DND-41 (cell line): ENCODE data around the gene GPR137B.

Source experiments
- ATAC-seq: fragments of 200-7000 bp; cut with Tn5 transposase; 3 replicates; pipeline ENCODE4 v1.9.1; 2021; ENCODE audit warnings: low read depth; ENCODE audit not compliant: insufficient read depth
- DNase-seq: peaks from one replicate; pipeline ENCODE4 v3.0.0-alpha.2; 2020
- H2AFZ ChIP-seq: 2 replicates; pipeline ENCODE4 v1.6.0; 2012; ENCODE audit warnings: low read depth, low read length
- H3K27ac ChIP-seq: 2 replicates; pipeline ENCODE4 v1.5.1; 2012; ENCODE audit warnings: low read length, inconsistent platforms
- H3K27me3 ChIP-seq: fragments of 200-600 bp; sonication (generic); 2 replicates; pipeline ENCODE4 v1.6.0; 2012; ENCODE audit warnings: low read length, mild to moderate bottlenecking, inconsistent platforms; ENCODE audit not compliant: insufficient read depth, poor library complexity
- H3K36me3 ChIP-seq: 2 replicates; pipeline ENCODE4 v1.5.1; 2012; ENCODE audit warnings: low read length, inconsistent platforms; ENCODE audit not compliant: insufficient read depth
- H3K4me1 ChIP-seq: 2 replicates; pipeline ENCODE4 v1.5.1; 2012; ENCODE audit warnings: mild to moderate bottlenecking, low read length; ENCODE audit not compliant: insufficient read depth
- H3K4me2 ChIP-seq: 2 replicates; pipeline ENCODE4 v1.6.0; 2012; ENCODE audit warnings: mild to moderate bottlenecking, moderate library complexity, low read length, inconsistent platforms; ENCODE audit not compliant: insufficient read depth
- H3K4me3 ChIP-seq, 2 experiments: fragments of 200-600 bp in 1 of 2; shearing (Covaris generic) in 1 of 2; 2 replicates each; pipeline ENCODE4 v1.5.1; 2012 to 2016; ENCODE audit warnings: inconsistent platforms in 2 of 2, low read length in 2 of 2, mild to moderate bottlenecking in 2 of 2, low read depth in 1 of 2, moderate library complexity in 1 of 2
- H3K79me2 ChIP-seq: 2 replicates; pipeline ENCODE4 v1.6.0; 2012; ENCODE audit warnings: low read length, inconsistent platforms; ENCODE audit not compliant: insufficient read depth
- H3K9ac ChIP-seq: 2 replicates; pipeline ENCODE4 v1.6.0; 2012; ENCODE audit warnings: low read depth, mild to moderate bottlenecking, inconsistent platforms, low read length, moderate library complexity
- H3K9me3 ChIP-seq: 2 replicates; pipeline ENCODE4 v1.5.1; 2012; ENCODE audit warnings: low read length, moderate library complexity, mild to moderate bottlenecking, inconsistent platforms; ENCODE audit not compliant: insufficient read depth, severe bottlenecking
- H4K20me1 ChIP-seq: 2 replicates; pipeline ENCODE4 v1.6.0; 2012; ENCODE audit warnings: low read length; ENCODE audit not compliant: insufficient read depth
- EZH2 ChIP-seq: IDR thresholded peaks from 3 replicates; pipeline ENCODE4 v1.6.1; 2012; ENCODE audit warnings: borderline replicate concordance, low read depth, mild to moderate bottlenecking, moderate library complexity, low read length, inconsistent platforms; ENCODE audit not compliant: severe bottlenecking
- TF ChIP-seq, protein P1 (sequence below): IDR thresholded peaks from 2 replicates; pipeline ENCODE4 v1.5.1; 2012; ENCODE audit warnings: borderline replicate concordance, low read length, moderate library complexity, mild to moderate bottlenecking; ENCODE audit not compliant: poor library complexity, severe bottlenecking; ENCODE audit errors: extremely low read depth

GPR137B gene

DNA sequence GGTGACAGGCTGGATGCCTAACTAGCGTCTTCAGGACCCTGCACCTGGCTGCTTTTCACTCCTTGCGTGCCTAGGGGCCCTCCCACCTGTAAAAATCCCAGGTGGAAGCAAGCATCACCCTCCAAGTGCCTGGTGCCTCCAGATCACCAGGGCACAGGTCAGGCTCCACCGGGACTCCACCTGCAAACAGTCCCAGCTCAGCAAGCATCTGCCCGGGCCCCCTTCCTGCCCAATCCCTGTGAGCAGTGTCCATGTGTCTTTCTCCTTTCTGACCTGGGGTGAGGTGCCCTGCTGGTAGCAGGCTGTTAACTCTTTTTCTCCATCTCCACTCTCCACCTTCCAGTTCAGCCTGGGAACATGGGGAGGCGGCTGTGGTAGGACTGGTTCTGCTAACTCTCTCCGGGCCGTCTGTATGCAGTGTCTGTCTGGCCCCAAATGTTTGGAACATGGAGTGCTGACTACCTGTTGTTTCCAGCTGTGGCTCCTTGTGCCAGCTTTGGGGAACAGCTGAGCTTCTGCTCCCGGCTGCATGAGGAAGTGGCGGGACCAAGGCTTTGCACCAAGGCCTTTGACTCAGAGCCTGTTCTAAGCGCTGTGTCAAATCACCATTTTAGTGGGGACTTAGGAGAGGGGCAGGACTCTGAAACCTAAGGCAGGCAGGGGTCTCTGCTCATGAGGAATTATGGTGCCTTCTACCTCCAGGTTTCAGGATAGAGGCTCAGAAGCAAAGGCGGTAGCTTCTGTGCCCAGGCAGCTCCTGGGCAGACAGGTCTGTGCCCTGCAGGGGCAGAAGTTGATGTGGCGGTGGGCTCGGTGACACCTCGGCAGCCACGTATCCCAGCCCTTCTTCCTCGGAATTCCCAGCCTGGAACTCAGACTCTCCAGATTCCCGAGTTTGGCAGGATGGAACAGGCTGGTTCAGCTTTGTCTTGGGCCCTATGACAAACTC, 5.5 kb downstream of the GPR137B start:
- H2AFZ ChIP-seq, result no peak overlapping the region
- peaks cover 58% of the 10 kb centered on the region for H4K20me1 ChIP-seq
- peaks cover 79% of the 10 kb centered on the region for H3K79me2 ChIP-seq
- no peaks in the 10 kb centered on the region for H3K27me3 ChIP-seq
- H3K9ac ChIP-seq, result no peak overlapping the region
- H3K9me3 ChIP-seq, result no peaks in the 10 kb centered on the region
- peaks cover 32% of the 10 kb centered on the region for H3K4me1 ChIP-seq
- TF ChIP-seq, protein P1, sequence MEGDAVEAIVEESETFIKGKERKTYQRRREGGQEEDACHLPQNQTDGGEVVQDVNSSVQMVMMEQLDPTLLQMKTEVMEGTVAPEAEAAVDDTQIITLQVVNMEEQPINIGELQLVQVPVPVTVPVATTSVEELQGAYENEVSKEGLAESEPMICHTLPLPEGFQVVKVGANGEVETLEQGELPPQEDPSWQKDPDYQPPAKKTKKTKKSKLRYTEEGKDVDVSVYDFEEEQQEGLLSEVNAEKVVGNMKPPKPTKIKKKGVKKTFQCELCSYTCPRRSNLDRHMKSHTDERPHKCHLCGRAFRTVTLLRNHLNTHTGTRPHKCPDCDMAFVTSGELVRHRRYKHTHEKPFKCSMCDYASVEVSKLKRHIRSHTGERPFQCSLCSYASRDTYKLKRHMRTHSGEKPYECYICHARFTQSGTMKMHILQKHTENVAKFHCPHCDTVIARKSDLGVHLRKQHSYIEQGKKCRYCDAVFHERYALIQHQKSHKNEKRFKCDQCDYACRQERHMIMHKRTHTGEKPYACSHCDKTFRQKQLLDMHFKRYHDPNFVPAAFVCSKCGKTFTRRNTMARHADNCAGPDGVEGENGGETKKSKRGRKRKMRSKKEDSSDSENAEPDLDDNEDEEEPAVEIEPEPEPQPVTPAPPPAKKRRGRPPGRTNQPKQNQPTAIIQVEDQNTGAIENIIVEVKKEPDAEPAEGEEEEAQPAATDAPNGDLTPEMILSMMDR, result no peak
- no peak for TF ChIP-seq EZH2
- peak overlapping the region; percentile 17; the same call in 1 of the 2 replicates for H3K4me2 ChIP-seq
- H3K4me3 ChIP-seq, result no peak overlapping the region
- H3K27ac ChIP-seq, result no peak overlapping the region
- H3K36me3 ChIP-seq, result peaks cover 4% of the 10 kb centered on the region
- DNase-seq (no peak), ATAC-seq (no peak)

DNA sequence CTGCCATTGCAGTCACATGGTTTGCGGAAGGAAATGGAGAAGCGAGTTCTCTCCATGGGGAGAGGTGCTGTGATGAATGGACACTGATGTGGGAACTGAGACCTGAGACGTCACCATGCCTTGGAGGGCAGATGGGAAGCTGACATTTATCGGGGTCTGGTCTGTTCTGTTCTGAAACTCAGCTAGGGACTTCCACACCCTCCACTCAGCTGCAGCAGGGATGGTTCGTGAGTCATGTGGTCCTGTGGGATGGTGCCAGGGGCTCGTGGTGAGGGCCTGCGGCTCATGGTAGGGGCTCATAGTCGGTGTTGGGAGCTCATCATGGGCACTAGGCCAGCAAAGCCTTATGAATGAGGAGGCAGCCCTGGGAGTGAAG, 6.1 kb downstream of the GPR137B start:
- TF ChIP-seq, protein P1, result no peak
- TF ChIP-seq EZH2, result no peak
- H3K4me2 ChIP-seq, result 0 out of 2 replicates have a peak overlapping the region, but pooled peaks have one; percentile 17
- H3K36me3 ChIP-seq, result peaks cover 4% of the 10 kb centered on the region; the same call in 1 of the 2 replicates
- H4K20me1 ChIP-seq, result peaks cover 58% of the 10 kb centered on the region
- peaks cover 79% of the 10 kb centered on the region for H3K79me2 ChIP-seq
- no peak overlapping the region for H2AFZ ChIP-seq
- no peak overlapping the region for H3K4me3 ChIP-seq
- H3K9ac ChIP-seq, result no peak overlapping the region
- ATAC-seq (0 out of 3 replicates have a peak, but pooled peaks have one; percentile 12), DNase-seq (no peak)
- H3K27ac ChIP-seq, result no peak overlapping the region
- H3K4me1 ChIP-seq, result peaks cover 26% of the 10 kb centered on the region
- no peaks in the 10 kb centered on the region for H3K27me3 ChIP-seq
- no peaks in the 10 kb centered on the region for H3K9me3 ChIP-seq

DNA sequence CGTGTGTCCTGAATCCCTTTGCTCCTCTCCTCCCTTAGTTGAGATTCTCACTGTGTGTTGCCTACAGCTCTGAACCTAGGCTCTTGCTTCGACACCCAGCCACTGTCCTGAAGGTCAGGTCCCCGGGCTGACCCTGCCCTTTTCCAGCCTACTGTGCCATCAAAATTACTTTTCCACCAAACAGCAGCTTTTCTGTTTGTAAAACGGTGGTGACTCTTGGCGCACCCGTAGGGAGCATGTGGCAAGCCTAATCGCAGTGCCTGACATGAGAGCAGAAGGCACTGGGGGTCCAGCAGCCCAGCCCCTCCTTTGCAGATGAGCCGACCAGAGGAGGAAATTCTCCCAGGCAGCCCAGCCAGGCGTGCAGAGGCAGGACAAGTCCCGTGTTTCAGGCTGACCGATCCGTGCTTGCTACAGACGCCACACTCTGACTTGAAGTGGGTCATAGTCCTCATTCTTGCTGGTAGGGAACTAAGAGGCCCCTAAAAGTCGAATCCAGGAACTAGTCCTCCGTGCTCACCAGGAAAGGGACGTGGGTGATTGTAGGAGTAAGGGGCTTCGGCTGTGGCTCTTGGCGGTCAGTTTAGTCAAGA, 6.8 kb downstream of the GPR137B start:
- Histone ChIP-seq H3K27ac (no peak overlapping the region), H2AFZ (no peak overlapping the region), H3K4me3 (no peak overlapping the region), H3K4me2 (0 out of 2 replicates have a peak overlapping the region, but pooled peaks have one; percentile 7), H4K20me1 (peaks cover 62% of the 10 kb centered on the region), H3K9me3 (no peaks in the 10 kb centered on the region), H3K9ac (no peak overlapping the region), H3K79me2 (peaks cover 79% of the 10 kb centered on the region), H3K36me3 (peaks cover 4% of the 10 kb centered on the region; the same call in 1 of the 2 replicates), H3K4me1 (peaks cover 20% of the 10 kb centered on the region), H3K27me3 (no peaks in the 10 kb centered on the region)
- DNase-seq (no peak), ATAC-seq (no peak)
- TF ChIP-seq, protein P1, result no peak
- TF ChIP-seq EZH2, result no peak
